ENCODE data around the gene GNPDA1.

GNPDA1 gene

GRCh38 chr5:141951332-141951781 is 61.5 kb downstream of the GNPDA1 start:
- DNase-seq, result no peak
